HG02571 (cell line): ENCODE measurements around the gene VAT1L.

Experiments used
- ATAC-seq: cut with Tn5 transposase; IDR thresholded peaks from one replicate; pipeline ENCODE4 v1.9.1; 2021; ENCODE audit warnings: mild to moderate bottlenecking, moderate library complexity; ENCODE audit not compliant: unreplicated experiment

The VAT1L gene

DNA sequence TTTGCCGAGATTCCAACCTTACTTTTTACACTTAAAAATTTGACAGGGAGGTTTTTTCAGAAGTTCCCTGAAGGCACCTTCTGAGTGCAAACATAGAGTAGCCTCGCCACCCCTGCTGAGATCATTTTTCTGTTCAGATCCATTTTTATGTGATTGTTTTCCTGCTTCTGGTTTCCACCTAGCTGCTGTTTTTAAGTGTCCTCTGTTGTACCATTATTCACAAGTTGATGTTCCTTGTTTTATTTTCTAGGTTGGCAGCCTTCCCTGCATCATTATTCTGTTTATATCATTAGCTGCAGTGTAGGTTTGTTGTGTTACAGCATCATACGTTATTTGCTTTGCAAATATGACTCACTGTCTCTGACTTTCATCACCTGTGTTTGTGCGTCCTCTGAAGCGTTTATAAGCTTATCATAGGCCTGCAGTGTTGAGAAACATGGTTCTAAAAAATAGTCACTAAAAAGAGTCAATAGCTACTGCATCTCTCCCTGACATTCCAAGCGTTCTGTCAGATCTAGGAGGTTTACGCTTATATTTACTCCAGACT, 117.1 kb downstream of the VAT1L start:
- ATAC-seq: no peak

DNA sequence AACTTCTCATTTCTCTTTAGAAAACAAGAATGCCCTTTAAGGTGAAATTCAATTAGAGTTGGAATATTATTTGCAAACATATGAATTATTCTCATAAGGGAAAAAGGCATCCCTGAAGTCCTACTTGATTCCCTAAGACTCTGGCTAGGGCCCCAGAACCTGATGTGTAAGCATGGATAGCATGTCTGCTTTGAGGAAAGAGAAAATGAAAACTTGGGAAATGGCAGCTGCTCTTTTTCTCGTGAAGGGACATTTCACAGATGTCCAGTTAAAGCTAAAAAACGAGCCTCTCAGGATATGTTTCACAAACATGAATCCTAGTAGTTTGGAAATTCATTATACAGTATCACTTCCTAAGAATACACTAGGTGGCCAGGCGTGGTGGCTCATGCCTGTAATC, 121.7 kb downstream of the VAT1L start:
- no peak for ATAC-seq

DNA sequence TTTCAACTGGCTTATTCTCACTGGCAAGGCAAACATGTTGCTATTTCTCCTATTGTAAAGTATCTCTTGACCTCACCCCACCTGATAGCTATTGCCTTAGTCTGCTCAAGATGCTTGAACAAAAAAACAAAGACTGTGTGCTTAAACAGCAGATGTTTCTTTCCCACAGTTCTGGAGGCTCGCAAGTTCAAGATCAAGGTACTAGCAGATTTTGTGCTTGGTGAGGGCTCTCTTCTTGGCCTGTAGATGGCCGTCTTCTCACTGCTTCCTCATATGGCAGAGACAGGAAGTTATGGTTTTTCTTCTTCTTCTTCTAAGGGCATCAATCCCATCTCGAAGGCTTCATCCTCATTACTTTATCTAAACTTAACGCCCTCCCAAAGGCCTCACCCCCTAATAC, 124.3 kb downstream of the VAT1L start:
- no peak for ATAC-seq

DNA sequence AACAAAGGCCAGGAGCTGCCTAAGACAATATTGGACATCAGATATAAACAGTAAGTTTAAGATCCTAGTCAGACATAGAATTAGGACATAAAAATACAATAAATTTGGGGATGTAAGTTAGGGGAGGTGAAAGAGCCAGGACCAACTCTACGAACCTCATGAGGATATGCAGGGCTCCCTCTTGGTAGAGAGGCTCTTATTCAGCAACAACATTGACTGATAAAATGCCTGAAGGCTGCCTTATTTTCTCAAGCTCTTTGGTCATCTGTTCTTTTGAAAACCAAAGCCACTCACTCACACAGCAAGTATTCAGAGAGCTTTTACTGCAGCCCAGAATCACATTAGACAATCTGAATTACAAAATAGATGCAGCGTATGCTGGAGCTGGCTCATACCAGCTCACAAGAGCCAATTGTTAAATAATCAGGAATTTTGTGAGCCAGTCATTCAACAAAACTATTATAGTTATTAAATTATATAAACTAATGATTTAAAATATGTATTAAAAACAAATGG, 125.4 kb downstream of the VAT1L start:
- ATAC-seq: no peak

GRCh38 chr16:77916111-77916510, 127.7 kb downstream of the VAT1L start:
- ATAC-seq: no peak

GRCh38 chr16:77917971-77918370, 129.6 kb downstream of the VAT1L start:
- no peak for ATAC-seq

DNA sequence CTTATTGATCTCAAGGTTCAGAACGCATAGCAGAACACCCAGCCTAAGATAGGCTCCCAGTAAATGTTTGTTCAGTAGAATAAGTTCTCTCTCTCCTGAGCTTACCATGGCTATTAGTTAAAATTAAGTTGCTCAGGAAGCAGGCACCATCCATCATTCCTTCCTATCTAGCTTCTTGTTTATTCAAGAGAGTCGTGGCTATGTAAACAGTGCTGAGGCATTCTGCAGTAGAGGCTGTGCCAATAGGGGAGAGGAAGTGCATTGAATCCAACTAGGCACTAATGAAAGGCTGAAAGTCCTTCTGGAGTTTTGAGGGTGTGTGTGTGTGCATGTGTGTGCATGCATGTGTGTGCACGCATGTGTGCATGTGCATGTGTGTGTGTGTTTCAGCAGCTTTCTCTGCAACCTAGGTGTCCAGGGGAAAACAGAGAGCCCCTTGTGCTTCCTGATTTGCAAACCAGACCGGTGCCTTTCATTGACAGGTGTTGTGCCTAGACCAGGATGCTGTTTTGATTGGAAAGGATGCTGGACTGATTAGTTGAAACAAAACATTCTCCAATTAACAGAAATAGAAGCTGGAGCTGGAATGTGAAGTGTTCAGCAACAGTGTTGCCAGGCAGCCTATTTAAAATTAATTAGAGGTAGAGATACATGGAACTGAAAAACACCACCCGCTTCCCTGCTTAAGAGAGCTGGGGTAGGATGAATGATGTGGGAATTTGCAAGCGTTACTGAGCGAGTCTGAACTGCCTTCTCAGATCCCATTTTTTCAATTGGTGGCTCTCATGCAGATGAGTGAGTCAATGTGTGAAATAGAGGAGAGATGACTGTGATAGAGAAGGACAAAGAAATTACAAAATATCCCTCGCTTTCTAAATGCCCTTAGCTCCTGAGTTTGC, 130.7 kb downstream of the VAT1L start:
- ATAC-seq: no peak

- no peak for ATAC-seq
These were observed 131.5 kb downstream of the VAT1L start for GRCh38 chr16:77919761-77920415.

DNA sequence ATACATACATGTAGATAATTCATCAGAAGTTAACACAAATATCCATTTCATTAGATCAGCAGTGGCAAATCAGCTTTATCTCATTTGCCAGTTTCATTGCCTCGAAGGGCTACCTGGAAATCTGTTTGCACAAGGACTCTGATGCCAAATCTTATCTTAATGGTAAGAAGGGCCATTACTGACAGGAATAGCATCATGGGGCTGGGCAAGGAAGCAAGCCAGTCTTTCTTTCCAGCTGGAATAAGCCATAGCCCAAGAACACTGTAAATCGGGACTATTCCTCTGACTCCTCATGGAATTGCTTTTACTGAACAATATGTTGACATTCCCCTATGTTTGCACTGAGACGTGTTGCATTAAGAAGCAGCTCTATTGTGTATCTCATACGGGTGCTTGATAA, 132.6 kb downstream of the VAT1L start:
- ATAC-seq: no peak

DNA sequence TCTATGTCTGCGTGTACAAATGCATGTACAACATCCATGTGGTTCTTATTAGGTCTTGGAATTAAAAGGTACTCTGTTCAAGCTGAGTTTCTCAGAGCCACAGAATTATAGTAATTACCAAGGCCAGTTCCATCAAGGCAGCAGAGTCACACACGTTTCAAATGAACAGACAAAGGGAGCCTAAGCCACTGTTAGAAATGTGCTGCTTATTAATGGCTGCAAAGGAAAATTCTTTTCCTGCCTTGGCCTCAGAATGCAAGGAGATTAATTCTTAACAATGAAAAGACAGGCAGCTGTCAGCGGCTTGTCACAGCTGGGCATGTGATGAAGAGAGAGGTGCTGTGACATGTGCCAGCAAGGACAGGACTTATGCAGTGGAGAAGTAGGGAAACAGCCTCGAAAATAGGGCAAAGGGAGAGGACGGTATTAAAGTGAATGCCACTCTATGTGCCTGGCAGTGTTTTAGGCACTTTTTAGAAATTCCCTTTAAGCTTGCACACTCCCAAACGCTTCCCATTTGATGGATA, 133.9 kb downstream of the VAT1L start:
- ATAC-seq: no peak

- no peak for ATAC-seq
These were observed 137.2 kb downstream of the VAT1L start for GRCh38 chr16:77925531-77925930.

GRCh38 chr16:77928096-77928495, 139.7 kb downstream of the VAT1L start:
- no peak for ATAC-seq

- ATAC-seq: no peak
These were observed 140.6 kb downstream of the VAT1L start for GRCh38 chr16:77929004-77929403.

- ATAC-seq: no peak
These were observed 142.7 kb downstream of the VAT1L start for GRCh38 chr16:77931058-77931457.

GRCh38 chr16:77937473-77938149, 149.2 kb downstream of the VAT1L start:
- no peak for ATAC-seq

DNA sequence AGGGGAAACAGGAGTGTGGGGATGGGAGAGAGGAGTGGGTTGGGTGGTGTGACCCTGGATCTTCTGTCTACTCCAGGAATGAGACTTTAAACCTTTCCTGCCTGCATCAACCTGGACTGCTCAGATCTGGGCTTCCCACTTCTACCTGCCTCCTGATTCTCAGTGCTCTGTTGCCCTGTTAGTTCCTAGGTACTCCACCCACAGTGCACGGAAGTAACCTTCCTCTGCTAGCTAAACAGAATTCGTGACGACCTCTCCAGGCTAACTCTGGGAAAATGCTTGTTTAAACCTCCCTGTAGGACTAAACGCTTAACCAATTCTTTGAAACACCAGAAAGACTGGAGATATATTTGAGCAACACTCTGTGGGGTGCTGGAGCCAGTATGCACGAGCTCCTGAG, 150.5 kb downstream of the VAT1L start:
- ATAC-seq: no peak

GRCh38 chr16:77939968-77940367, 151.6 kb downstream of the VAT1L start:
- ATAC-seq: no peak

GRCh38 chr16:77943801-77944200, 155.4 kb downstream of the VAT1L start:
- ATAC-seq: no peak

DNA sequence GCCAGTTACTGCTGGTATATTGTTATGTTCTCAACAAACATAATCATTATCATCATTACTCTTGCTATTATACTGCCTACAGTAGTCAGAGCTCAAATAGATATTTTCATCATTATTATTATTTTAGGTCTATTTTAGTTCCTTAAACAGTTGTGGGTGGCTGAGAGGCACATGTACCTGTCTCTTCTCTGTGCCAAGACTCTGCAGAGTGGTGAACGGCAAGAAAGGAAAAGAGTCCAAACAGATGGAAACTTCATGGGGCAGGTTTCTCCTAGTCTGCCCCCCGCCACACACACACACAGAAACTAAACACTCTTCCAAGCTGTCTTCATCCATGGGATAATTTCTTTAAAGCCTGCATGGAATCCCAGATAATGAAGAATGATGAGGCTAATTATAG, 156.3 kb downstream of the VAT1L start:
- ATAC-seq: no peak

- no peak for ATAC-seq
These were observed 156.8 kb downstream of the VAT1L start for GRCh38 chr16:77945126-77945525.

DNA sequence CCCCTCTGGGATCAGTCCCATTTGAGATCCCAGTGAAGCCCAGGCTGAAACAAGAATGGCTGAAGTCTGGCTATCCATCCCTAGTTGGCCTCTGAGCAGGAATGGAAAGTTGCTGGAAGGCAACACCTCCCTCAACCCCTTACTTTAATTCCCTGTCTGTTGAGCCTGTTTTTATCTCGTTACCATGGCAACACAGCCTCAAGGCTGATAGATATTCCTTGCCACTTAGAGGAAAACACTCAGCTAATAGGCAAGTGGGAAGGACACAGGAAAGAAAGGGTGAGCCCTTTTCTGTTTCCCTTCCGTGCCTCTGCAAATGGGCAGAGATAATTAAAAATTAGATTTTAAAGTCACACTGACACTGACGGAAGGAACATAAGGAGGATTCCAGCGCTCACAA, 158.5 kb downstream of the VAT1L start:
- no peak for ATAC-seq
